T follicular helper cell (primary cell): ENCODE results near the gene ANKS1A.

Source experiments
- DNase-seq: peaks from one replicate; pipeline ENCODE4 v3.0.0-alpha.2; 2020; ENCODE audit warnings: low read depth

The ANKS1A gene

DNA sequence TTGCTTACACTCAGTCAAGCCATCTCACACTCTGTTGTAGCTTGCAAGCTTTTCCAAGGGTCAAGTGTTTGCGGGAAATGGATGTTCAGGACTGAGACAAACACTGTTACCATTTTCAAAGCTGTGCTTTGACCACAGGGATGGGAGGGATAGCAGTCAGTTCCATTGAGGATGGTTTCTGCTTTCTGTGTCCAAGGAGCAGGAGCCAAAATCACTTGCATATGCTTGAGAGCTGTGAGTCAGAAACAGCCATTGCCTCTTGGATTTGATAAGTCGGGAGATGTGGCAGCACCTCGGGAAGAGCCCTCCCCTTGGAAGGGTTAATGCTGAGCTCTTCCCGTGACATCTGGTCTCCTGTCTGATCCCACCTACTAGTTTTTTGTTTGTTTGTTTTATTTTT, 166.8 kb downstream of the ANKS1A start:
- no peak for DNase-seq

DNA sequence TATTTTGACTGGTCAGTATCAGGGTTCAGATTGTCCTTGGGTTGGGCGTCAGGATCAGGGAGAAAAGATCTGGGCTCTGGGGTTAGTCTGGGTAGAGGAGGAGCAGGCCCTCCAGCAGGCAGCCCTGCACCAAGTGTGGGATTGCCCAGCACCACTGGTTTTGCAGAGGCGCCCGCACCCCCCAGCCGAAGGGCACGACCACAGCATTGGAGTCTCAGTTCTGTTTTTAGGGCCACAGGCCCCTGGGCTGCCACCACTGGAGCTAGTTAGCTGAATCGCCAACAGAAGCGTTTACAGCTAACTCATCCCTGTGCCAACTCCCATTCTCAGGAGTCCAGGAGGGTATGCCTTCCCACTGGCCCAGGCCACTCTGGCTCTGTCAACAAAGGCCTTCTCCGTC, 167.9 kb downstream of the ANKS1A start:
- no peak for DNase-seq

DNA sequence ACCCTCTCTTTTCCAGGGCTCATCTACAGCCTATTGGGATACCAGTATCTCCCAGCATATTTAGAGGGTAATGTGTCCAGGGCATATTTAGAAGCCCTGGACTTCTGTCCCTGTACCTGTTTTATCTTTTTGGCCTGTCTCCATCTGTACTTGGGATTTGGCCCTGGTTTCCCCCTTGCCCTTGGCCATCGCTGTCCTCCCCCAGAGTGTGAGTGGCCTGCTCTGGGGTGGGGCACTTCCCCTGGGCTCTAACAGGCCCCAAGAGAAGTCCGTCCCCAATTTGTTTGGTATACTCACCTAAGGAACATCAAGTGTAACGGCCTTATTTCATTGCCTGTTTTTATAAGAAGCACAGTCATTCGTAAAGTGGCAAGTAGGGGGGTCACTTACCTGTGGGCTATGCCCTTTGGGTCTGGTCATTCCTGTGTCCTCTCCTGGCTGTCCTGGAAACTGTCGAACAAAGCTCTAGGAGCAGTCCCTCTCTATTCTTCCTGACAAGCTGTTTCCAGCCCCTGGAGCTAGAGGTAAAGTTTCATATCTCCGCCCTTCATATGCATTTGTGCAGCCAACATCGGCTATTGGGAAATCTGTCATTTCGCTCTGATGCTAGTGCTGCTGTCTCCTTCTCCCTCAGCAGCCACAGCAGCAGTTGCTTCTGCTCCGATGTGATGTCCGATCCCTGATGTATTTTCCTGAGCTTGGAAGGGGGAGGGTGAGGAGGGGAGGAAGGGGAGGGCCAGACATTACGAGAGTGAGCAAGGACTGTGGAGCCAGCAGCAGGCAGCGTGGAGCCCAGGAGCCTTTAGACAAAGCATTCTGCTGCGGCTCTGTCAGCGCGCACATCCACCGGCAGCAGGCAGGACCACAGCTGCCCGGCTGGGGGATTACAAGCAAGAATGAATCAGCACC, 168.6 kb downstream of the ANKS1A start:
- no peak for DNase-seq

DNA sequence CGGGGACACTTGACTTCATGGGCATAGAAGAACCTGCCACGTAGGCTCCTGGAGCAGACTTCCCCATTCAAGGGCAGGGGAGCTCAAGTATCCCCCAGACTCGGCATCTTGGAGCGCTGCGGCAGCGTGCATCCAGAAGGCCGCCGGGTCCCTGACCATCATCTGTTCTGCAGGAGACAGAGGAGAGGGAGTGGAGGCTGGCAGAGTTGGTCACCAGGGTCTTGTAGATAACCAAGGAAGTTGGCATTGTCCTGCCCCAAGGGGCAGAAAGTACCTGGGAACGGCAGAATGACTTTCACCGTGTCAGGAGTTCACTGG, 169.3 kb downstream of the ANKS1A start:
- DNase-seq, result no peak

DNA sequence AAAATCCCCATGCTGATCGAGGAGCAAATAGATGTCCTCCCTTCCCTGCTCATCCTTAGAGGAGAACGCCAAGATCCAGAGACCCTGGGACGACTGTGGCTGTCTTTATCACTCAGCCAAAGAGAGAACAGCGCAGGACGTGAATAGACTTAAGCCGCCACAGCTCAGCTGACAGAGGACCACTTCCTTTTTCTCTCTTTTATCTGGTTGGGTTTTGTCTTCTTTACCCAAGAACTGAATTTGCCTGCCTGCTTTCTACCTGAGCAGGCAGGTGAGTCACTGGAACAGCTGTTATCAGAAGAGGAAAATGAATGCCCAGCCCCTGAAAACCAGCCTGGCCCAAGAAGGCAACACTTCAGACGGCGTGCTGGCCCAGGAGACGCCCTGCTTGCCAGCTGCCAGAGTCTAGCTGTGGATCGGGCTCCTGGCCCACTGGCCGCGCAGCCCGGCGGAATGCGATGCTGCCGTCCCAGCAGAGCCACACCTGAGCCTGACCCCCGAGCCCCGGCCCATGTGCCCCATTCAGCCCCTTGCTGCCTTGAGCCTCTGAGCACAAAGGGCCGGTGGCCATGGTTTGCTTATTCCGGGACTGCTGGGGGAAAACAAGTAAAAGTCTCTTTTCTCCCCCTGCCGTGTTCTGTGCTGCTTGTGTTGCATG, 169.9 kb downstream of the ANKS1A start:
- DNase-seq, result no peak

DNA sequence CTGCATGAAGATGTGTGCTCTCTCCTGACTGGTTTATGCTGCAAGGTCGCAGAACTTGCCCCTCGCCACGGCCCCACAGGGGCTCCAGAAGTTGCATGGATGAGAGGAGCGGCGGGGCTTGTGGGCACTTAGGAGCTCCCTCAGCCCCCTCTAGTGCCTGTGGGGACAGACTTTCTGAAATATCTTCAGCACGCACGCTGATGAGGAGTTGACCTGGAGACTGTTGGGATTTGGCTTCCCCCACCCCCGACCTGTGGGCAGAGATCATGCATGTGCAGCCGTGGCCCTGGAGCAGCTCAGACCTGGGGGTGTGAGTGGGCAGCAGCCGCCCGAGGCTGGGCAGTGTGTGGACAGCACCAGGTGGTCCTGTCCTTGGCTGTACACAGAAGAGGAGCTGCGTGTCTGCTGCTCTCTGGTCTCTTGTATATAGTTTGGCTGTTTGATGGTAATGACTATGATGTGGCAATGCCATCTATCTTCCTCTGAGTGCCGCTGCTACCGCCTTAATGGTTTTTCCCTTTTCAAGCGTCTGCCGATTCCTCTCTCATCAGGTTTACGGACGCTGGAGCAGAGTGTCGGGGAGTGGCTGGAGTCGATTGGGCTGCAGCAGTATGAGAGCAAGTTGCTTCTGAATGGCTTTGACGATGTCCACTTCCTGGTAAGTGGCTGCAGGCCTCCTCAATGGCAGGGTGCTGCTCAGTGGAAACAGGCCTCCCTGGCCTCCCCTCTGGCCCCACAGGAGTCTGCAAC, 170.7 kb downstream of the ANKS1A start:
- DNase-seq, result no peak

DNA sequence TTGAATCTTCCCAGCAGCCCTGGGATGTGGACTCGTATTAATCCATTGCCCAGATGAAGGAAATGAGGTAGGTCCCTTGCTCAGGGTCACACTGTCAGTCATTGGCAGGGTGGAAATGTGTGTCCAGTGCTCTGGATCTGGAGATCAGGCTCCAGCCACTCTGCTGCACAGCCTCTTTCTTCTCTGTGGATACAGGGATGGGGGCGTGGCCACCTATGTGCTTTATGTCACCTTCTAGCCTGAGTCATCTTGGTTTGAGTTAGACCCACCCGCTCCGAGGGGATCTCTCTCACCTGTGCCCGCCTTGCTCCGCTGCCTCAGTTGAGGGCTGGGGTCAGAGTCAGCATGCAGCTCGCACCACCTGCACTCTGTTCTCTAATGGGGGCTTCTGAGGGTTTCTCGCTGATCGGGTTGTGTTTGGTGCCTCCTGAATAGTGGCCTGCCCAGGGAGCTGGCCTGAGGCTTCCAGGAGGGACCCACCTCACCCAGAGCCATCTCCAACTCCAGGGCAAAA, 172.1 kb downstream of the ANKS1A start:
- DNase-seq, result no peak

DNA sequence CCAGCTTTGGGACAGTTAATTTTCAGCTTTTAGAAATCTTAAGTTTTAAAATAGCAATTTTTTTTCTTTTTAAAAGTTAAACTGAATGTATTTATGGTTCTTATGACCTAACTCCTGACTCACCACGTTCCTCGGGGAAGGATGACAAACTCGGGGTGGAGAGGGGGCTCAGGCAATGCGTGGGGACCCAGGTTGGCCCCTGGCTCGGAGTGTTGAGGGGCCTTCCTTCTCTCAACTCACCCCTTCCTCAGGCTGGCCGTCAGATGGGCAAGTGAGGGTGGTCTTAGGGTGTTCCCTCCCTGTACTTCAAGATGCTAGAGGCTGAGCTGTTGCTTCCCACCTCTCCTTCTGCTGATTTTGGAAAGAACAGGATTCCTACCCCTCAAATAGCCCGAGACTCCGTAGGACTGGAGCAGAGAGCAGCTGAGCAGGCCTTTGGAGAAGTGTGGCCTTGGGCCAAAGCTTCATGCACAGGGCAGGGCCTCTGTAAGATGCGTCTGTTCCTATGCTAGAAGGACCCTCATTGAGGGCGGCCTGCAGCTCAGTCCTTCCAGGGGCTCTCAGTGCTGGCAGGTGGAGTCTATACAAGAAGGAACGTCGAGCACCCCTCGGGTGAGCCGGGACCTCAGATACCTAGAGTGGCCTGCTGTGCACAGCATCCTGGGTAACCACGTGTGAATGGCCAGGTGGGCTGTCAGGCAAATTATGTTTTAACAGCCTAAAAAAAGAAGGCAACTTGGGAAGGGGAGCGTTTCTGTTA, 172.8 kb downstream of the ANKS1A start:
- no peak for DNase-seq

DNA sequence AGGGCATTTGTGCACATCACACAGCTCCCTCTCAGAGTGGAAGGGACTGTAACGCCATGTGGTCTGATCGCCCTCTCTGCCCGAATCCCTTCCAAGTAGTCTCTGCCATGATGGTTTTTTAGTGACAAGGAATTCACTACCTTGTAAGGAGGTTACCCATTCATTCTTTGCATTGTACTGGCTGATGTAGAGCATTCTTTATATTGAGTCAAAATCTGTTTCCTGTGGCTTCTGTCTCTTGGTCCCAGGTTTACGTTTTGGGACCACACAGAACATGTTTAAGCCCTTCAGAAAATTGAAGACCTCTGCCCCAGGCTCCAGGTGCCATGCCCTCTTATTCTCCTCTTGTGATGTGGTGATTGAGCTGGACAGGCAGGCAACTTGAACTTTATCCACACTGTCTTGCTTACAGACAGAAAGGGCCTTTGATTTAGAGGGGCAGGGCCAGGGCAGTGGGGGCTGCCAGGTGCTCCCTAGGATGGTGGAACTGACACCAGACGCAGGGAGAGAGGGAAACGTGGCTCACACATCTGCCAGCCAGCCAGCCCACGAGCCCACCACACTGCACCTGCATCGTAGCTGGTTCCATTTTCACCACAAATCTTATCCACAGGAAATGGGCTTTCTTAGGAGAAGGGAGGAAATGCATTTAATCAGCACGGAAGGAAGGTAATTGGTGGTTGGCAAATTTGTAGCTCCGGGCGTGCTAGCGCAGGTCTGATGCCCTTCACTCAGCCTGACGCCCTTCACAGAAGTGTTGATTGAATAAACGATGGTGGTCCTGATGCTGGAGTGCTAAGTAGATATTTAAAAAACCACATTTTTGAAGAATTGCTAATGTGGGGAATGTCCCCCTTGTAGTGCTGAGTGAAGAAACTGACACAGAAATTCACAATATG, 173.9 kb downstream of the ANKS1A start:
- no peak for DNase-seq

DNA sequence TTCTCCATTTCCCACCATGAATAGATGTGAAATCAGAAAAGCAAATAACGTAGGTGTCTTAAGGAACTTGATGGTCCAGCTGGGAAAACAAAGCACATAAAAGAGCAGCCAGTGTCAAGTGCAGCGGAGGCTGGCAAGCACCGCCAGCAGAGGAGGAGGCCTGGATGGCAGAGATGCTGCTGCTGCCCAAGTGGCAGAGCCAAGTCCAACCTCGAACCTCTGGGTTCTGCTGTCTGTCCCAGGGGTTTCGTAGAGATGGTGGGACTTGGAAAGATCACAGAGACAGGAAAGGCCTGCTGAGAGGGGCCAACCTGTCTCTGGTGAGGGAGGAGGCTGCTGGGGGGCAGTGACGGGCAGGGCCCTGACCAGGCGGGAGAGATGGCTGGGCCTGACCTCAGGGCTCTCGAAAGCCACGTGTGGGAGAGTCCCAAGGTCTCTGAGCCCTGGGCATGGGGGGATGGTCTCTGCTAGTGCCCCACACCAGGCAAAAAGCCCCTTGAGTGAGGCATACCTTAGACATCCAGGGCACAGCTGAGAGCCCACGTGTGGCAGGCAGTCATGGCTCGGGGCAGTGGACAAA, 174.7 kb downstream of the ANKS1A start:
- DNase-seq, result no peak

DNA sequence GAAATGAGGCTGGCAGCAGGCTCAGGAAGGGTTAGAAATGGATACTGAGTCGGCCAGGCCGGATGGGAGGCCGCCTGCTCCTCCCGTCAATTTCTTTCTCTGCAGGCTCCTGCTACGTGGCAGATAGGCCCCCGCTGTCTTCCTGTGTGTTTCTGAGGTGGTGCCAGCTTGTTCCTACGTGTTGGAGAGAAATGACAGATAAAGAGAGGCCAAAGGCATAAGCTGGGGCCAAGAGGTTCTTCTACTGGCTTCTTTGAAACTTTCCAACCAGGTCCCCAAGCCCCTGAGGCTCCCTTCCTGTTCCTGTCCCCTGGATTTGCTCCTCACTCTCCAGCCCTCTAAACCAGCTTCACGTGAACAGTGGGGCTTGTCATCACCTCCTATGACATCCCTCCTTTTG, 175.2 kb downstream of the ANKS1A start:
- no peak for DNase-seq

DNA sequence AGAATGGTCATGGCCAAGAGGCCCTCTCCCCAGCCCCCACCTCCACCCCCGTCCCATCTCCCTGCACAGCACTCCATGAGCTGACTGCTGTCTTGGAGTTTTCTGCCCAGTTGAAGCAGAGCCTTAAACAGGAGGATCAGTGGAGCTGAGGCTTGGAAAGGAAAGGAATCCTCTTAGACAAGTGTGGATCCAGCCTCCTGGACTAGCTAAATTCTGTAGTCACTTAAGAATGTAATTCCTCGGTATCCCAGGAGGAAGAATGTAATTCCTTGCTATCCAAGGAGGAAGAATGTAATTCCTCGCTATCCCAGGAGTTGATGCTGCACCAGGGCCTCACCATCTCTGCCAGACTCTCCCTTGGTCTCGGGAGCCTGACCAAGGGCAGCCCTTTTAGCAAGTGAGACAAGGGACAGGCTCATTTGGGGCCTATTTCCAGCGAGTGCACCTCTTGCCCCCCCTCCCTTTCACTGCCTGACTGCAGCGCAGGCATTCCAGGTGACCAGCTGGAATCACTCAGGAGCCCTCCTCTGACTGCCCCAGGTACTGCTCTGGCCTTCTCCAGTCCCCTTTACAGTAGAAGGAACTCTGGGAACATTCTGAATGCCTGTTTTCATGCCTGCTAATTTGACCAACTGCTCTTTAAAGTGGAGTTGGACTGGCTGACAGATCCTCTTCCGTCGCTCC, 175.8 kb downstream of the ANKS1A start:
- no peak for DNase-seq

DNA sequence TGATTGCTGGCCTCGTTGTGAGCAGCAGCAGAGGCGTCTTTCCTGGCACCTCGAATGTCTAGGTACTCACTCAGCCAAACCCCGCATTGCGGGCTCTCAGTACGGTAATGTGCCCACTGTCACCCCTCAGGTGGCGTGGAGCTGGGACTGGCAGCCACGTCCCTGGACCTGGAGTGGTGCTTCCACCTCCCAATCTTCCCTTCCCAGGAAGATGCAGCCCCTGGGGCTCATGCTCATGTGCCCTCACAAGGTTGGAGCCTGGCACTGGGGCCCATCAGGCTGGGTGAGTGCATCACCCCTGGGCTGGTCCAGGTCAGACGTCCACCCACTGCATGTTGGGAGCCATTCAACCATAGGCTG, 176.4 kb downstream of the ANKS1A start:
- DNase-seq, result no peak

DNA sequence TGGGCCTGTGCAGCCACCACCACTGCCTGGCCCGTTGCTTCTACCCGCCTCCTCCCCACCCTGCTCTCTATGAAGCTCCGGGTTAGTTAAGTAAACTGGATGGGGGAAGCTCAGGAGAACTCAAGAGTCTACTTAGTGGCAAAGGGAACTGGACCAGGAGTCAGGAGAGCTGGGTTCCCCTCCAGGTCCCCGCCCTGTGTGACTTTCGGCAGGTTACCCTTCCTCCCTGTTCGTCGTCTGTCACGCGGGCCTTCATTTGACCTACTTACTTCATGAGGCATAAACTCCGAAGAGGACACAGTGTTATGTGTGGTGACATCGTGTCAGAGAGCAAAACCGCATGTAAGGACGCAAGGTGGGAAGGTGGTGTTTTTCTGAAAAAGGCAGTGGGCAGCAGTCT, 176.8 kb downstream of the ANKS1A start:
- no peak for DNase-seq

DNA sequence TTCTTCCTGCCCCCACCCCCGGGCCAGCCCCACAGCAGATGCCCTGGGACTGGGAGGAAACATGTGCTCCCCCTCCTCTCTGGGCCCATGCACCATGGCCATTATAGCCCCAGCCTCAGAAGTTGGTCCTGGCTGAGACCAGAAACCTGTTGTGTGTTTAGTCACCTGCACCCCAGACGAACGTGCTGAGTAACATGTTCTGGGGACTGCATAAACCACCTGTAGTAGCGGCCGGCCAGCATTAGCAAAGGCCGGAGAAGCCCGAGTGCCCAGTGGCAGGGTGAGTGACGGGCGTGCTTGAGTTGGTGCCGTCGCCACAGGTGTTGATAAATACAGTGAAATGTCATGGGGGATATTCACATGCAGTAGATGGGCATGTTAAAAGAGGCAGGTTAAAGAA, 178.2 kb downstream of the ANKS1A start:
- DNase-seq, result no peak

DNA sequence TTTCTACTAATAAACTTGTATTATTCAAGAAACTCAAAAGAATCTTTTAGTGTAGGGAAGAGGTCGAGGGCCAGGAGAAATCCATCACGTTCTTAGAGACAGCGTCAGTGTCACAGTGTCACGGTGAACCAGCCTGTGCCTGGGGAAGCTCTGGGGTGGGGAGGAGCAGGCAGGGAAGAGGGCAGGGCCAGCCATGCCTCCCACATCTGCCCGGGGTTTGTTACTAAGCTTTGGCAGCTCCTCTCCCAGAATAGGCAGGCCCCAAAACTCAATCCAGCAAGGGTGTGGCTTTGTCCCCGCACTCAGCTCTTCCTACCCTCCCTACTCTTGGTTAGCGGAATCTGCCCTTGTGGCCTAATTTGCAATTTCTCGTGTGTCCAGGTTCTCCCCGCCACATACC, 179.2 kb downstream of the ANKS1A start:
- DNase-seq, result no peak

DNA sequence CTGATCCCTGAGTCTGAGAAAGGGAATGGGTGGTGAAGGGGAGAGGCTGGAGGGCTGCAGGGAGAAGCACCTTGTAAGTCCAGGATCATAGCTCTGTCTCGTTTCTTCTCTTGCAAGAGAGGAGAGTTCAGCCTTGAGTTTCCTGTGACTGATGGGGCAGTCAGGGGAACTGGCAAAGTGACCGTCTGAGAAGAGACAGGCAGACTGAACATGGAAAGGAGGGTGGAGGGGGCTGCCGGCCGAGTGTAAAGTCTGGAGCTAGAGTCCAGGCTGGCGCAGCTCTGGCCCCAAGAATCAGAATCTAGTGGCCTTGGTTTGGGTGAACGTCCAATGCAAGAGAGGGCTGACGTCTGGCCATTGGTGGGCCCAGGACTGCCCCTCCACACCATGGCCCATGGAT, 179.6 kb downstream of the ANKS1A start:
- no peak for DNase-seq

DNA sequence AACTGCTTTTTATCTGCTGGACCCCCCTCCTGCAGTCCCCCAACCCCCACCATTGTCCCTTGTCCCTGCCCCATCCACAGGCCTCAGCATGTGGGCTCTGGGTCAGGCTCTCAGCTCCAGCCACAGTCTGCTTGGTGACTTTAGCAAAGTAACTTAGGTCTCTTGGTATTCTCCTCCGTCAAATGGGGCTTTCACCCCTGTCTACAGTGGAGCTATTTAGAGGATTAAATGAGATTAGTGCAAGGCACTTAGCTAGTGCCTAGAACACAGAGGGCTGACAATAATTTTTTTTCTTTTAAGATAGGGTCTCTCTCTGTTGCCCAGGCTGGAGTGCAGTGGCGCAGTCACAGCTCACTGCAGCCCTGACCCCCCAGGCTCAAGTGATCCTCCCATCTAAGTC, 180.2 kb downstream of the ANKS1A start:
- DNase-seq, result no peak

DNA sequence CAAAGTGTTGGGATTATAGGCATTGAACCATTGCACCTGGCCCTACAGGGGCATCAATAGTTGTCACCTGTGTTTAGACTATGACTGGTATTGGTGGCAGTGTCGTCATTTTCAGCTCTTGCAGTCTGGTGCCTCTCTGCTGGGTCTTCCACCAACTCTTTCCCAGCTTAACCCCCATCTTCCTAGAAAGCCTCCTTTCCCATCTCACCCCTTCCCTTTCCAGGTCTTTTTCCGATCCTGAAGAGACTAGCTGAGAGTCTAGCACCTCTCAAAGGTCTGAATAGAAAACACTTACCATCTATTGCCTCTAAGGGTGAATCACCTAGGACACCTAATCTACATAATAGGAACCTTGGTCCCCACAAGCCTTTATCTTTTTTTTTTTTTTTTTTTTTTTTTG, 181.1 kb downstream of the ANKS1A start:
- DNase-seq, result no peak

DNA sequence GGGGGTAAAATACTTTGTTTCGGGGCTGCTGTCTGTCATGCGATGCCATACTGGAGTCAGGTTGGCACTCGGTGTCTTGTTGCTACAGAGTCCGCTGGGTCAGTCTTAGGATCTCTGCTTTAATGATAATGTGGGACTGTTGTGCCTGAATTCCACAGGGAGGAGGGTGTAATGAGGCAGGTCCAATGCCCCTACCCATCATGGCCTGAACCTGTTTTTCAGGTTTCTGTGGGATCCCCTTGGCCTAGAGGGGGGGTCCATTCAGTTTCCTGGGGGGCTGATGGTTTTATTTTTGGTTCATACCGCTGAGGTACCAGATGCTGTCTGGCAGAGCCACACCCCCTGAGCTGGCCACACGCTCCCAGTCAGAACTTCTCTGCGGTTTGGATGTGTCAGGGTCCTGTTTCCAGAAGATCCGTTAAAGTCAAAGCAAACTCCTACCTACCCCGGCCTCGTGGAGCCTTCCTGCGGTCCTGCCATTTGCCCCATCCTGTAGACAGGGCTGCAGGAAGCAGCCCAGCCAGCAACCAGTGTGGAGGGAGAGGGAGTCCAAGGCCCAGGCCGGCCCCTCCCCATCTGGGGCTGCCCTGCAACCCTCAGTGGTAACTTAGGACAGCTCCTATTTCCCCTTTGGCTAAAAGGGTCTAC, 182.4 kb downstream of the ANKS1A start:
- no peak for DNase-seq
